IMR-90 (cell line): ENCODE results near the gene MEIS3.

Source experiments
- BHLHE40 ChIP-seq: fragments of 150-350 bp; IDR thresholded peaks from 2 replicates; pipeline ENCODE4 v1.6.1; 2016; ENCODE audit warnings: mild to moderate bottlenecking, low read depth, low read length
- CEBPB ChIP-seq: IDR thresholded peaks from 2 replicates; pipeline ENCODE4 v1.6.1; 2012; ENCODE audit warnings: low read depth, low read length, improper control_type of control experiment
- CHD1 ChIP-seq: IDR thresholded peaks from 2 replicates; pipeline ENCODE4 v1.6.1; 2012; ENCODE audit warnings: low read depth, low read length, improper control_type of control experiment
- FOS ChIP-seq: fragments of 150-350 bp; IDR thresholded peaks from 2 replicates; pipeline ENCODE4 v1.6.1; 2016; ENCODE audit warnings: low read depth, low read length
- MAZ ChIP-seq: IDR thresholded peaks from 2 replicates; pipeline ENCODE4 v1.6.1; 2012; ENCODE audit warnings: low read depth, mild to moderate bottlenecking, low read length, improper control_type of control experiment, moderate library complexity, borderline replicate concordance
- MXI1 ChIP-seq: IDR thresholded peaks from 2 replicates; pipeline ENCODE4 v1.6.1; 2012; ENCODE audit warnings: low read depth, mild to moderate bottlenecking, low read length, moderate library complexity, borderline replicate concordance
- POLR2A ChIP-seq: IDR thresholded peaks from 2 replicates; pipeline ENCODE4 v1.6.1; 2012; ENCODE audit warnings: mild to moderate bottlenecking, low read depth, low read length
- RCOR1 ChIP-seq: IDR thresholded peaks from 2 replicates; pipeline ENCODE4 v1.6.1; 2012; ENCODE audit warnings: mild to moderate bottlenecking, low read length, improper control_type of control experiment; ENCODE audit not compliant: insufficient replicate concordance
- RFX5 ChIP-seq: IDR thresholded peaks from 2 replicates; pipeline ENCODE4 v1.8.0; 2012; ENCODE audit warnings: low read depth, mild to moderate bottlenecking, low read length, moderate library complexity
- TF ChIP-seq, protein P1 (sequence below): conservative IDR thresholded peaks from 2 replicates; pipeline ENCODE4 v1.5.1; 2012; ENCODE audit warnings: mild to moderate bottlenecking, low read depth, low read length, improper control_type of control experiment
- TF ChIP-seq, protein P2 (sequence below): fragments of 150-350 bp; IDR thresholded peaks from 2 replicates; pipeline ENCODE4 v1.6.1; 2016; ENCODE audit warnings: low read depth, mild to moderate bottlenecking, low read length, moderate library complexity, borderline replicate concordance

DNA sequence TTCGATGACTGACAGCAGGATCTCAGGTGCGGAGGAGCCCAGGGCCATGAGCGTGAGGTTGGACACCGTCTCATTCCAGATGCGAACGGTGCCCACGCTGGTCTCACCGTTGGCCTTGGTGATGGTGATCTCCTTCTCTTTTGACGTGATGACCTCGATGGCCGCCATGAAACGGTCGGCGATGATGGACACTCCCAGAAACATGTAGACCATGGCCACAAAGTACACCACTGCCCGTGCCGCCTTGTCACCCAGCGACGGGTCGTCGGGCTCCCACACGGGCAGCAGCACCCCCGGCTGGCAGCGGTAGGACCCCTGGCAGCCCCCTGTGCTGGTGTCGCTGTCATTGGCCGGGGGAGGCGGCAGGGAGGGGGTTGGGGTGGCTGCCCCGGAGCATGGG, 46.6 kb upstream of the MEIS3 start:
- TF ChIP-seq CEBPB (no peak), MXI1 (no peak), FOS (no peak), CHD1 (no peak), POLR2A (no peak), MAZ (no peak), RCOR1 (no peak), BHLHE40 (no peak), RFX5 (no peak)
- TF ChIP-seq, protein P1, sequence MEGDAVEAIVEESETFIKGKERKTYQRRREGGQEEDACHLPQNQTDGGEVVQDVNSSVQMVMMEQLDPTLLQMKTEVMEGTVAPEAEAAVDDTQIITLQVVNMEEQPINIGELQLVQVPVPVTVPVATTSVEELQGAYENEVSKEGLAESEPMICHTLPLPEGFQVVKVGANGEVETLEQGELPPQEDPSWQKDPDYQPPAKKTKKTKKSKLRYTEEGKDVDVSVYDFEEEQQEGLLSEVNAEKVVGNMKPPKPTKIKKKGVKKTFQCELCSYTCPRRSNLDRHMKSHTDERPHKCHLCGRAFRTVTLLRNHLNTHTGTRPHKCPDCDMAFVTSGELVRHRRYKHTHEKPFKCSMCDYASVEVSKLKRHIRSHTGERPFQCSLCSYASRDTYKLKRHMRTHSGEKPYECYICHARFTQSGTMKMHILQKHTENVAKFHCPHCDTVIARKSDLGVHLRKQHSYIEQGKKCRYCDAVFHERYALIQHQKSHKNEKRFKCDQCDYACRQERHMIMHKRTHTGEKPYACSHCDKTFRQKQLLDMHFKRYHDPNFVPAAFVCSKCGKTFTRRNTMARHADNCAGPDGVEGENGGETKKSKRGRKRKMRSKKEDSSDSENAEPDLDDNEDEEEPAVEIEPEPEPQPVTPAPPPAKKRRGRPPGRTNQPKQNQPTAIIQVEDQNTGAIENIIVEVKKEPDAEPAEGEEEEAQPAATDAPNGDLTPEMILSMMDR, result no peak
- TF ChIP-seq, protein P2, sequence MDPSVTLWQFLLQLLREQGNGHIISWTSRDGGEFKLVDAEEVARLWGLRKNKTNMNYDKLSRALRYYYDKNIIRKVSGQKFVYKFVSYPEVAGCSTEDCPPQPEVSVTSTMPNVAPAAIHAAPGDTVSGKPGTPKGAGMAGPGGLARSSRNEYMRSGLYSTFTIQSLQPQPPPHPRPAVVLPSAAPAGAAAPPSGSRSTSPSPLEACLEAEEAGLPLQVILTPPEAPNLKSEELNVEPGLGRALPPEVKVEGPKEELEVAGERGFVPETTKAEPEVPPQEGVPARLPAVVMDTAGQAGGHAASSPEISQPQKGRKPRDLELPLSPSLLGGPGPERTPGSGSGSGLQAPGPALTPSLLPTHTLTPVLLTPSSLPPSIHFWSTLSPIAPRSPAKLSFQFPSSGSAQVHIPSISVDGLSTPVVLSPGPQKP, result no peak
